Heart right ventricle (tissue), 16 donors: Measurements from ENCODE around the gene SF3B2. TPM values are rescaled to one million over a fixed set of nuclear protein-coding genes. Genes with fewer than 3 reads are reported as not detected.
"Not testable (repeated sequence)": the region's sequence is repeated elsewhere in the genome, so short reads cannot be mapped to it uniquely, and the experiment has no call there.

ENCODE experiments used
- ATAC-seq, 8 donors: fragments of 200-7000 bp; cut with Tn5 transposase; one replicate each; pipeline ENCODE4 v1.9.1; 2020; ENCODE audit warnings: mild to moderate bottlenecking in 8 of 8, moderate library complexity in 8 of 8, moderate number of reproducible peaks in 1 of 8
- DNase-seq, 2 donors: peaks; one replicate each; pipeline ENCODE4 v3.0.0-alpha.2; 2020
- H3K27ac ChIP-seq, 10 donors: fragments of 200-600 bp; sonication (generic) in 2 of 10; one replicate each; pipeline versions ENCODE4 v1.5.0 to v1.8.0; 2020 to 2022; ENCODE audit warnings: mild to moderate bottlenecking in 3 of 10
- H3K27me3 ChIP-seq, 7 donors: fragments of 200-600 bp; one replicate each; pipeline ENCODE4 v1.8.0; 2021 to 2022; ENCODE audit warnings: mild to moderate bottlenecking in 2 of 7
- H3K36me3 ChIP-seq, 9 donors: fragments of 200-600 bp; sonication (generic) in 1 of 9; one replicate each; pipeline versions ENCODE4 v1.5.0 to v1.8.0; 2020 to 2022; ENCODE audit warnings: mild to moderate bottlenecking in 2 of 9
- H3K4me1 ChIP-seq, 9 donors: fragments of 200-600 bp; sonication (generic) in 1 of 9; one replicate each; pipeline versions ENCODE4 v1.5.0 to v1.8.0; 2020 to 2022; ENCODE audit warnings: mild to moderate bottlenecking in 4 of 9
- H3K4me3 ChIP-seq, 10 donors: fragments of 200-600 bp; sonication (generic) in 2 of 10; one replicate each; pipeline versions ENCODE4 v1.5.0 to v1.8.0; 2020 to 2022; ENCODE audit warnings: mild to moderate bottlenecking in 7 of 10, moderate library complexity in 2 of 10
- H3K9me3 ChIP-seq, 11 donors: fragments of 200-600 bp in 10 of 11; sonication (generic) in 2 of 11; one replicate each; pipeline versions ENCODE4 v1.5.0 to v1.8.0; 2013 to 2022; ENCODE audit warnings: mild to moderate bottlenecking in 2 of 11, control low read depth in 1 of 11, moderate library complexity in 1 of 11
- CTCF ChIP-seq, 9 donors: fragments of 200-600 bp; sonication (generic) in 2 of 9; IDR thresholded peaks; one replicate each; pipeline versions ENCODE4 v1.5.0 to v1.8.0; 2021 to 2022; ENCODE audit warnings: antibody characterized with exemption in 9 of 9, mild to moderate bottlenecking in 5 of 9, moderate library complexity in 1 of 9
- WGBS, 2 donors: extraction: QIAGEN DNeasy Blood & Tissue Kit; methylation state at CpG; one replicate each; pipeline ENCODE4 v1.1.7; 2013; ENCODE audit warnings: inconsistent platforms in 1 of 2; 5-methylcytosine and 5-hydroxymethylcytosine counted together
- intact Hi-C, 10 donors: fragments of 100-400 bp; cut with DNase I; formaldehyde crosslinking; loops; one replicate each; pipeline versions ENCODE4 v1.11.1 to v1.14.2; 2022
- polyA plus RNA-seq, 2 donors: library from polyadenylated mRNA; stranded (reverse); fragments of 200-250 nt; gene quantifications; one replicate each; pipeline ENCODE4 v1.2.3, GENCODE V29; 2013
- total RNA-seq, 10 donors: library from RNA; stranded (reverse); fragmentation: NEBNext Ultra II Directional in 3 of 10; extraction: Animal tissue kit (Norgen Biotek cat#: 25700) in 3 of 10; gene quantifications; one replicate each; pipeline versions ENCODE4 v1.2.1 to v1.2.4, GENCODE V29; 2021 to 2023
- donor health status: Arrhythmogenic right ventricular cardiomyopathy.
- donor health status: ischemic (EF 13 %, LVEDD 7.1; RV severe dilation, severe dysfunction).
- donor health status: healthy with polysubstance abuse.
- donor health status: DM: no; HTN: yes; CAD: no.
- donor health status: DM: no; HTN: no; CAD: no.
- donor health status: ischemic (EF 25% LVEDD 6.9; RV normal size, moderate dysfunction).
- donor health status: ischemic (EF 25% LVEDD 5.7; RV mildly dilated, moderate dysfunction).
- donor health status: healthy.
- donor health status: DM: yes; HTN: yes; CAD: no.
- donor health status: Ischemic cardiomyopathy.
- donor health status: ischemic (EF 35%, LVEDD 5.7; RV mildly dilated, moderate dysfunction).
- donor health status: nonischemic (EF 11% LVEDD 7.7; RV severe dilation, severe dysfunction).
- donor health status: DM: yes; HTN: yes; CAD: no.
- donor health status: PGD.
- donor health status: ischemic (EF 29% LVEDD 5.4; RV normal size, mild dysfunction).
- donor health status: nonischemic (EF 23%, LVEDD 6.1; RV moderate dilation, normal function).

The SF3B2 gene
- total and polyA plus RNA-seq, 12 donors = 46.5 to 94.9 (median 72.7) TPM

GRCh38 chr11:66017321-66017720, 34.8 kb upstream of the SF3B2 start:
- H3K4me1 ChIP-seq = peaks cover 1 to 34% (median 15%) of the 10 kb centered on the region in 9 donors
- intact Hi-C loops = no loop called here
- H3K27me3 ChIP-seq = peaks cover under 1 to 16% (median 13%) of the 10 kb centered on the region in 7 donors
- H3K9me3 ChIP-seq = no peaks in the 10 kb centered on the region
- WGBS, 2 donors = 76 to 90% methylated on average over 4 of the region's 4 CpGs
- DNase-seq = no peak
- H3K4me3 ChIP-seq = no peak overlapping the region
- no peak overlapping the region for H3K27ac ChIP-seq
- TF ChIP-seq CTCF (IDR thresholded peaks at IDR 0.05) = no peak
- H3K36me3 ChIP-seq = no peaks in the 10 kb centered on the region
- ATAC-seq = no peak

GRCh38 chr11:66020212-66020611, 32.0 kb upstream of the SF3B2 start:
- Histone ChIP-seq H3K9me3 (no peaks in the 10 kb centered on the region), H3K27me3 (peaks cover 0 to 9% (median 7%) of the 10 kb centered on the region in 7 donors), H3K4me3 (peak overlapping the region in 1 of 10 donors; percentile 18), H3K4me1 (peaks cover 5 to 26% (median 17%) of the 10 kb centered on the region in 9 donors), H3K36me3 (no peaks in the 10 kb centered on the region), H3K27ac (no peak overlapping the region)
- WGBS, 2 donors = 74 to 75% methylated on average over 8 of the region's 8 CpGs
- ATAC-seq (no peak), DNase-seq (no peak)
- no peak for TF ChIP-seq CTCF (IDR thresholded peaks at IDR 0.05)
- intact Hi-C loops = no loop called here

GRCh38 chr11:66020618-66021357, 31.4 kb upstream of the SF3B2 start:
- ATAC-seq (peak in 1 of 8 donors; percentile 40), DNase-seq (no peak)
- TF ChIP-seq CTCF (IDR thresholded peaks at IDR 0.05) = no peak
- Histone ChIP-seq H3K27me3 (peaks cover 0 to 9% (median 7%) of the 10 kb centered on the region in 7 donors), H3K4me1 (peaks cover 1 to 26% (median 11%) of the 10 kb centered on the region in 9 donors), H3K27ac (peak overlapping the region in 1 of 10 donors; percentile 66), H3K4me3 (peak overlapping the region in 1 of 10 donors; percentile 18), H3K36me3 (no peaks in the 10 kb centered on the region), H3K9me3 (no peaks in the 10 kb centered on the region)
- 86 to 88% methylated on average over 22 to 25 of the region's 25 CpGs for WGBS, 2 donors
- intact Hi-C loops = no loop called here

- H3K27me3 ChIP-seq = peaks cover 0 to 9% (median 7%) of the 10 kb centered on the region in 7 donors
- peak; percentile 89 to 98 (median 95) for TF ChIP-seq CTCF (IDR thresholded peaks at IDR 0.05)
- intact Hi-C loops = no loop called here
- no peaks in the 10 kb centered on the region for H3K36me3 ChIP-seq
- peaks cover 0 to 26% (median 8%) of the 10 kb centered on the region in 9 donors for H3K4me1 ChIP-seq
- H3K4me3 ChIP-seq = peak overlapping the region in 7 of 10 donors; percentile 4 to 29 (median 17)
- DNase-seq (peak; percentile 65 to 81), ATAC-seq (peak; percentile 62 to 87 (median 85))
- WGBS, 2 donors = 20% methylated on average over 45 to 46 of the region's 46 CpGs
- H3K9me3 ChIP-seq = no peaks in the 10 kb centered on the region
- H3K27ac ChIP-seq = no peak overlapping the region
Measured at GRCh38 chr11:66022401-66023185, 29.6 kb upstream of the SF3B2 start.

GRCh38 chr11:66023186-66023440, 29.1 kb upstream of the SF3B2 start:
- DNase-seq, intact Hi-C loops, H3K27ac ChIP-seq, H3K36me3 ChIP-seq, ATAC-seq, H3K4me3 ChIP-seq, H3K9me3 ChIP-seq: not testable (repeated sequence)
- Histone ChIP-seq H3K27me3 (peaks cover 0 to 12% (median 7%) of the 10 kb centered on the region in 7 donors), H3K4me1 (peaks cover 0 to 26% (median 8%) of the 10 kb centered on the region in 9 donors)
- 72 to 83% methylated on average over 5 of the region's 5 CpGs for WGBS, 2 donors
